Trophoblast cell (in vitro differentiated cells and primary cell): ENCODE results near the gene ESYT2.
A peak's percentile ranks its signal among the peaks of the same experiment; 100 is the strongest.

Source experiments
- DNase-seq, 2 donors: peaks; one replicate each; pipeline ENCODE4 v3.0.0-alpha.2; 2016
- H2AFZ ChIP-seq: 2 replicates; pipeline ENCODE4 v1.6.1; 2013; ENCODE audit warnings: low read length, moderate library complexity, mild to moderate bottlenecking; ENCODE audit not compliant: insufficient read depth, poor library complexity
- H2AK5ac ChIP-seq: 2 replicates; pipeline ENCODE4 v1.6.1; 2013; ENCODE audit warnings: mild to moderate bottlenecking, low read length
- H2BK120ac ChIP-seq: 2 replicates; pipeline ENCODE4 v1.6.1; 2013; ENCODE audit warnings: low read length, mild to moderate bottlenecking, moderate library complexity; ENCODE audit not compliant: insufficient read depth, poor library complexity
- H2BK12ac ChIP-seq: 2 replicates; pipeline ENCODE4 v1.6.1; 2013; ENCODE audit warnings: mild to moderate bottlenecking, low read length, moderate library complexity
- H2BK5ac ChIP-seq: 2 replicates; pipeline ENCODE4 v1.6.1; 2013; ENCODE audit warnings: low read length, low read depth, moderate library complexity, mild to moderate bottlenecking; ENCODE audit not compliant: poor library complexity
- H3K14ac ChIP-seq: 2 replicates; pipeline ENCODE4 v1.6.1; 2013; ENCODE audit warnings: mild to moderate bottlenecking, low read length
- H3K18ac ChIP-seq: 2 replicates; pipeline ENCODE4 v1.6.1; 2013; ENCODE audit warnings: mild to moderate bottlenecking, low read length
- H3K23ac ChIP-seq: 2 replicates; pipeline ENCODE4 v1.6.1; 2013; ENCODE audit warnings: low read length
- H3K27ac ChIP-seq: 2 replicates; pipeline ENCODE4 v1.5.1; 2013; ENCODE audit warnings: low read depth, mild to moderate bottlenecking, inconsistent platforms, low read length, moderate library complexity
- H3K27me3 ChIP-seq: 2 replicates; pipeline ENCODE4 v1.6.1; 2013; ENCODE audit warnings: inconsistent platforms, mild to moderate bottlenecking, low read length, moderate library complexity; ENCODE audit not compliant: insufficient read depth
- H3K36me3 ChIP-seq, 2 experiments: 1 replicate in 1 of 2; 2 replicates in 1 of 2; pipeline ENCODE4 v1.6.1; 2013; ENCODE audit warnings: low read length in 2 of 2, mild to moderate bottlenecking in 2 of 2, moderate library complexity in 1 of 2; ENCODE audit not compliant: insufficient read depth in 2 of 2, control insufficient read depth in 1 of 2
- H3K4ac ChIP-seq: 2 replicates; pipeline ENCODE4 v1.6.1; 2013; ENCODE audit warnings: low read depth, mild to moderate bottlenecking, low read length, moderate library complexity
- H3K4me1 ChIP-seq, 2 experiments: 1 replicate in 1 of 2; 2 replicates in 1 of 2; pipeline ENCODE4 v1.6.1; 2013; ENCODE audit warnings: low read length in 2 of 2, mild to moderate bottlenecking in 2 of 2, moderate library complexity in 1 of 2; ENCODE audit not compliant: insufficient read depth in 2 of 2, control insufficient read depth in 1 of 2
- H3K4me2 ChIP-seq: 2 replicates; pipeline ENCODE4 v1.6.1; 2013; ENCODE audit warnings: inconsistent platforms, mild to moderate bottlenecking, low read length, moderate library complexity
- H3K4me3 ChIP-seq: 2 replicates; pipeline ENCODE4 v1.5.1; 2013; ENCODE audit warnings: mild to moderate bottlenecking, low read depth, low read length, inconsistent platforms
- H3K79me1 ChIP-seq: one replicate; pipeline ENCODE4 v1.6.1; 2013; ENCODE audit warnings: low read length
- H3K79me2 ChIP-seq: 2 replicates; pipeline ENCODE4 v1.6.1; 2013; ENCODE audit warnings: low read length, mild to moderate bottlenecking; ENCODE audit not compliant: control insufficient read depth, insufficient read depth, poor library complexity
- H3K9ac ChIP-seq: 2 replicates; pipeline ENCODE4 v1.6.1; 2013; ENCODE audit warnings: mild to moderate bottlenecking, low read length
- H3K9me3 ChIP-seq: 2 replicates; pipeline ENCODE4 v1.6.1; 2013; ENCODE audit warnings: low read depth, mild to moderate bottlenecking, control low read depth, inconsistent platforms, low read length; ENCODE audit not compliant: insufficient read depth
- H4K12ac ChIP-seq: 2 replicates; pipeline ENCODE4 v1.6.1; 2013; ENCODE audit warnings: low read depth, mild to moderate bottlenecking, low read length, moderate library complexity
- H4K8ac ChIP-seq: 2 replicates; pipeline ENCODE4 v1.6.1; 2013; ENCODE audit warnings: low read depth, mild to moderate bottlenecking, low read length, moderate library complexity
- H4K91ac ChIP-seq: one replicate; pipeline ENCODE4 v1.6.1; 2013; ENCODE audit warnings: low read depth, mild to moderate bottlenecking, low read length, moderate library complexity
- WGBS: extraction: QIAGEN DNeasy Blood & Tissue Kit; methylation state at CpG from one replicate; pipeline ENCODE4 v1.1.7; 2013; ENCODE audit warnings: missing lambda C conversion rate; ENCODE audit not compliant: insufficient read length, insufficient coverage; ENCODE audit errors: extremely low coverage; 5-methylcytosine and 5-hydroxymethylcytosine counted together

The ESYT2 gene

GRCh38 chr7:158816271-158816670, 13.0 kb downstream of the ESYT2 start:
- H4K8ac ChIP-seq = peak overlapping the region; percentile 29
- H3K27me3 ChIP-seq = no peaks in the 10 kb centered on the region
- no peak overlapping the region for H3K23ac ChIP-seq
- H3K4me2 ChIP-seq = peak overlapping the region; percentile 48
- no peak overlapping the region for H3K9ac ChIP-seq
- peak overlapping the region; percentile 53 for H3K14ac ChIP-seq
- no peak overlapping the region for H3K4me3 ChIP-seq
- H4K91ac ChIP-seq = peak overlapping the region; percentile 81
- H2BK5ac ChIP-seq = peak overlapping the region; percentile 55
- no peak overlapping the region for H2AK5ac ChIP-seq
- H3K27ac ChIP-seq = peak overlapping the region; percentile 82
- H2BK12ac ChIP-seq = peak overlapping the region; percentile 55
- H3K4me1 ChIP-seq = peaks cover 34 to 37% of the 10 kb centered on the region in 2 experiments
- peaks cover 31% of the 10 kb centered on the region for H3K79me1 ChIP-seq
- H3K79me2 ChIP-seq = peaks cover 16% of the 10 kb centered on the region
- no peaks in the 10 kb centered on the region for H3K36me3 ChIP-seq
- H3K4ac ChIP-seq = no peak overlapping the region
- H3K9me3 ChIP-seq = no peaks in the 10 kb centered on the region
- H4K12ac ChIP-seq = no peak overlapping the region
- no CpG with 5 or more reads among the region's 3 CpGs for WGBS
- H2AFZ ChIP-seq = no peak overlapping the region
- DNase-seq = peak; percentile 81 to 84
- peak overlapping the region; percentile 56 for H3K18ac ChIP-seq
- H2BK120ac ChIP-seq = peak overlapping the region; percentile 70

- Histone ChIP-seq H3K4me3 (no peak overlapping the region), H3K4me2 (peak overlapping the region; percentile 48), H2BK120ac (peak overlapping the region; percentile 70), H3K27me3 (no peaks in the 10 kb centered on the region), H3K79me1 (peaks cover 31% of the 10 kb centered on the region), H2BK5ac (peak overlapping the region; percentile 55), H4K12ac (no peak overlapping the region), H3K36me3 (no peaks in the 10 kb centered on the region), H3K23ac (no peak overlapping the region), H4K8ac (peak overlapping the region; percentile 29), H3K14ac (peak overlapping the region; percentile 53), H4K91ac (peak overlapping the region; percentile 81), H3K9me3 (no peaks in the 10 kb centered on the region), H3K79me2 (peaks cover 16% of the 10 kb centered on the region), H3K4me1 (peaks cover 34 to 39% of the 10 kb centered on the region in 2 experiments), H3K4ac (no peak overlapping the region), H2AFZ (peak overlapping the region; percentile 9), H2BK12ac (peak overlapping the region; percentile 85), H3K18ac (peak overlapping the region; percentile 56), H3K9ac (no peak overlapping the region), H3K27ac (peak overlapping the region; percentile 82), H2AK5ac (no peak overlapping the region)
- DNase-seq = peak in 1 of 2 donors; percentile 24
- no CpG with 5 or more reads among the region's 6 CpGs for WGBS
These were observed 13.5 kb downstream of the ESYT2 start for GRCh38 chr7:158815800-158816128.

GRCh38 chr7:158815083-158815799, 14.1 kb downstream of the ESYT2 start:
- H3K4ac ChIP-seq = peak overlapping the region; percentile 5

GRCh38 chr7:158814637-158815036, 14.7 kb downstream of the ESYT2 start:
- peak overlapping the region; percentile 22 for H3K4me2 ChIP-seq
- H2BK120ac ChIP-seq = peak overlapping the region; percentile 61
- peak overlapping the region; percentile 63 for H4K91ac ChIP-seq
- no peak overlapping the region for H3K9ac ChIP-seq
- no peak overlapping the region for H3K18ac ChIP-seq
- no peak for DNase-seq
- peak overlapping the region; percentile 2 for H3K4ac ChIP-seq
- peaks cover 30 to 36% of the 10 kb centered on the region in 2 experiments for H3K4me1 ChIP-seq
- H2AFZ ChIP-seq = peak overlapping the region; percentile 31
- H3K4me3 ChIP-seq = no peak overlapping the region
- no peak overlapping the region for H4K8ac ChIP-seq
- no peaks in the 10 kb centered on the region for H3K9me3 ChIP-seq
- peak overlapping the region; percentile 55 for H2BK5ac ChIP-seq
- no peak overlapping the region for H2BK12ac ChIP-seq
- H3K23ac ChIP-seq = no peak overlapping the region
- peak overlapping the region; percentile 82 for H3K27ac ChIP-seq
- no peak overlapping the region for H4K12ac ChIP-seq
- no peak overlapping the region for H3K14ac ChIP-seq
- H3K79me2 ChIP-seq = peaks cover 18% of the 10 kb centered on the region
- peaks cover 29% of the 10 kb centered on the region for H3K79me1 ChIP-seq
- H3K27me3 ChIP-seq = no peaks in the 10 kb centered on the region
- no peaks in the 10 kb centered on the region for H3K36me3 ChIP-seq
- WGBS = no CpG with 5 or more reads among the region's 2 CpGs
- H2AK5ac ChIP-seq = no peak overlapping the region

More at GRCh38 chr7:158815083-158815799, 14.1 kb downstream of the ESYT2 start:
- Histone ChIP-seq H3K18ac (peak overlapping the region; percentile 1), H3K9me3 (no peaks in the 10 kb centered on the region), H3K27me3 (no peaks in the 10 kb centered on the region), H3K9ac (no peak overlapping the region), H4K8ac (peak overlapping the region; percentile 26), H3K27ac (peak overlapping the region; percentile 82), H3K79me1 (peaks cover 29% of the 10 kb centered on the region), H3K4me3 (no peak overlapping the region), H2AFZ (no peak overlapping the region), H3K79me2 (peaks cover 18% of the 10 kb centered on the region), H3K23ac (no peak overlapping the region), H3K14ac (peak overlapping the region; percentile 10), H2BK12ac (peak overlapping the region; percentile 85), H2BK120ac (peak overlapping the region; percentile 70), H3K4me1 (peaks cover 32 to 36% of the 10 kb centered on the region in 2 experiments), H2BK5ac (peak overlapping the region; percentile 55), H4K91ac (peak overlapping the region; percentile 81), H2AK5ac (peak overlapping the region; percentile 20), H3K4me2 (peak overlapping the region; percentile 22), H4K12ac (no peak overlapping the region), H3K36me3 (no peaks in the 10 kb centered on the region)
- no peak for DNase-seq
- WGBS = no CpG with 5 or more reads among the region's 7 CpGs
